SK-N-SH treated with all-trans-retinoic acid at 6 μM for 48 hours (cell line): ENCODE data around the gene KCMF1.

Experiments
- ARNTL ChIP-seq: fragments of 450-650 bp; formaldehyde crosslinking; IDR thresholded peaks from 2 replicates; pipeline ENCODE4 v1.5.0; 2020; ENCODE audit warnings: low read depth, mild to moderate bottlenecking, moderate library complexity, borderline replicate concordance
- BACH2 ChIP-seq: fragments of 250-450 bp; sonication (Bioruptor Pico); IDR thresholded peaks from 2 replicates; pipeline ENCODE4 v1.9.0; 2021; ENCODE audit warnings: mild to moderate bottlenecking, borderline replicate concordance
- CSDC2 ChIP-seq: fragments of 250-450 bp; sonication (Bioruptor Pico); IDR thresholded peaks from 2 replicates; pipeline ENCODE4 v1.5.0; 2020; ENCODE audit warnings: mild to moderate bottlenecking, moderate library complexity
- GLIS3 ChIP-seq: fragments of 250-450 bp; sonication (Bioruptor Pico); IDR thresholded peaks from 2 replicates; pipeline ENCODE4 v1.5.0; 2020; ENCODE audit warnings: mild to moderate bottlenecking, moderate library complexity
- OSR1 ChIP-seq: fragments of 250-450 bp; sonication (Bioruptor Pico); IDR thresholded peaks from 2 replicates; pipeline ENCODE4 v1.8.0; 2022; ENCODE audit warnings: moderate library complexity, mild to moderate bottlenecking, inconsistent platforms
- PPARA ChIP-seq: fragments of 250-450 bp; sonication (Bioruptor Pico); IDR thresholded peaks from 2 replicates; pipeline ENCODE4 v1.5.0; 2020; ENCODE audit warnings: mild to moderate bottlenecking, borderline replicate concordance
- RARB ChIP-seq: fragments of 250-450 bp; sonication (Bioruptor Pico); IDR thresholded peaks from 2 replicates; pipeline ENCODE4 v1.8.0; 2021; ENCODE audit warnings: mild to moderate bottlenecking, moderate library complexity
- SNAI2 ChIP-seq: fragments of 250-450 bp; sonication (Bioruptor Pico); IDR thresholded peaks from 2 replicates; pipeline ENCODE4 v1.5.0; 2020; ENCODE audit warnings: mild to moderate bottlenecking, moderate library complexity
- TCF4 ChIP-seq: fragments of 250-450 bp; sonication (Bioruptor Pico); IDR thresholded peaks from 2 replicates; pipeline ENCODE4 v1.8.0; 2021; ENCODE audit warnings: mild to moderate bottlenecking, moderate library complexity, borderline replicate concordance
- TF ChIP-seq, protein P1 (sequence below): fragments of 250-450 bp; sonication (Bioruptor Pico); IDR thresholded peaks from 2 replicates; pipeline ENCODE4 v1.5.1; 2021; ENCODE audit warnings: mild to moderate bottlenecking, moderate library complexity
- TF ChIP-seq, protein P2 (sequence below): fragments of 250-450 bp; sonication (Bioruptor Pico); IDR thresholded peaks from 2 replicates; pipeline ENCODE4 v1.5.0; 2020; ENCODE audit warnings: mild to moderate bottlenecking, moderate library complexity
- TF ChIP-seq, protein P3 (sequence below): fragments of 250-450 bp; sonication (Bioruptor Pico); IDR thresholded peaks from 2 replicates; pipeline ENCODE4 v1.8.0; 2020; ENCODE audit warnings: mild to moderate bottlenecking, moderate library complexity, borderline replicate concordance

DNA sequence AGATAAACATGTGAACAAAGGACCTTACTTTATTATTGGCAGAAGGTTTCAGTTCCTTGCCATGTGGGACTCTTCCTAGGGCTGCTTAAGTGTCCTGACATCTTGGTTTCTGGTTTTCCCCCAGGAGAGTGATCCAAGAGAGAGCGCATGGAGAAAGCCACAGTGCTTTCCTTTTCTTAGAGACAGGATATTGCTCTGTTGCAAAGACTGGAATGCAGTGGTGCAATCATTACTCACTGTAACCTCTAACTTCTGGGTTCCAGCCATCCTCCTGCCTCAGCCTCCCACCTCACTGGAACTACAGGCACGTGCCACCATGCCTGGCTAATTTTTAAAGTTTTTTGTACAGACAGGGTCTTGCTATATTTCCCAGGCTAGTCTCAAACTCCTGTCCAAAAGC lies 124.1 kb downstream of the KCMF1 start:
- no peak for TF ChIP-seq BACH2
- no peak for TF ChIP-seq GLIS3 (CRISPR knock-in tag)
- TF ChIP-seq ARNTL (CRISPR knock-in tag) = no peak
- TF ChIP-seq PPARA = no peak
- TF ChIP-seq, protein P1, sequence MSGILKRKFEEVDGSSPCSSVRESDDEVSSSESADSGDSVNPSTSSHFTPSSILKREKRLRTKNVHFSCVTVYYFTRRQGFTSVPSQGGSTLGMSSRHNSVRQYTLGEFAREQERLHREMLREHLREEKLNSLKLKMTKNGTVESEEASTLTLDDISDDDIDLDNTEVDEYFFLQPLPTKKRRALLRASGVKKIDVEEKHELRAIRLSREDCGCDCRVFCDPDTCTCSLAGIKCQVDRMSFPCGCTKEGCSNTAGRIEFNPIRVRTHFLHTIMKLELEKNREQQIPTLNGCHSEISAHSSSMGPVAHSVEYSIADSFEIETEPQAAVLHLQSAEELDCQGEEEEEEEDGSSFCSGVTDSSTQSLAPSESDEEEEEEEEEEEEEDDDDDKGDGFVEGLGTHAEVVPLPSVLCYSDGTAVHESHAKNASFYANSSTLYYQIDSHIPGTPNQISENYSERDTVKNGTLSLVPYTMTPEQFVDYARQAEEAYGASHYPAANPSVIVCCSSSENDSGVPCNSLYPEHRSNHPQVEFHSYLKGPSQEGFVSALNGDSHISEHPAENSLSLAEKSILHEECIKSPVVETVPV (CRISPR knock-in tag) = no peak
- no peak for TF ChIP-seq CSDC2 (CRISPR knock-in tag)
- TF ChIP-seq RARB (CRISPR knock-in tag) = no peak
- TF ChIP-seq SNAI2 = no peak
- TF ChIP-seq, protein P2, sequence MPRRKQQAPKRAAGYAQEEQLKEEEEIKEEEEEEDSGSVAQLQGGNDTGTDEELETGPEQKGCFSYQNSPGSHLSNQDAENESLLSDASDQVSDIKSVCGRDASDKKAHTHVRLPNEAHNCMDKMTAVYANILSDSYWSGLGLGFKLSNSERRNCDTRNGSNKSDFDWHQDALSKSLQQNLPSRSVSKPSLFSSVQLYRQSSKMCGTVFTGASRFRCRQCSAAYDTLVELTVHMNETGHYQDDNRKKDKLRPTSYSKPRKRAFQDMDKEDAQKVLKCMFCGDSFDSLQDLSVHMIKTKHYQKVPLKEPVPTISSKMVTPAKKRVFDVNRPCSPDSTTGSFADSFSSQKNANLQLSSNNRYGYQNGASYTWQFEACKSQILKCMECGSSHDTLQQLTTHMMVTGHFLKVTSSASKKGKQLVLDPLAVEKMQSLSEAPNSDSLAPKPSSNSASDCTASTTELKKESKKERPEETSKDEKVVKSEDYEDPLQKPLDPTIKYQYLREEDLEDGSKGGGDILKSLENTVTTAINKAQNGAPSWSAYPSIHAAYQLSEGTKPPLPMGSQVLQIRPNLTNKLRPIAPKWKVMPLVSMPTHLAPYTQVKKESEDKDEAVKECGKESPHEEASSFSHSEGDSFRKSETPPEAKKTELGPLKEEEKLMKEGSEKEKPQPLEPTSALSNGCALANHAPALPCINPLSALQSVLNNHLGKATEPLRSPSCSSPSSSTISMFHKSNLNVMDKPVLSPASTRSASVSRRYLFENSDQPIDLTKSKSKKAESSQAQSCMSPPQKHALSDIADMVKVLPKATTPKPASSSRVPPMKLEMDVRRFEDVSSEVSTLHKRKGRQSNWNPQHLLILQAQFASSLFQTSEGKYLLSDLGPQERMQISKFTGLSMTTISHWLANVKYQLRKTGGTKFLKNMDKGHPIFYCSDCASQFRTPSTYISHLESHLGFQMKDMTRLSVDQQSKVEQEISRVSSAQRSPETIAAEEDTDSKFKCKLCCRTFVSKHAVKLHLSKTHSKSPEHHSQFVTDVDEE (CRISPR knock-in tag) = no peak
- TF ChIP-seq OSR1 = no peak
- TF ChIP-seq, protein P3, sequence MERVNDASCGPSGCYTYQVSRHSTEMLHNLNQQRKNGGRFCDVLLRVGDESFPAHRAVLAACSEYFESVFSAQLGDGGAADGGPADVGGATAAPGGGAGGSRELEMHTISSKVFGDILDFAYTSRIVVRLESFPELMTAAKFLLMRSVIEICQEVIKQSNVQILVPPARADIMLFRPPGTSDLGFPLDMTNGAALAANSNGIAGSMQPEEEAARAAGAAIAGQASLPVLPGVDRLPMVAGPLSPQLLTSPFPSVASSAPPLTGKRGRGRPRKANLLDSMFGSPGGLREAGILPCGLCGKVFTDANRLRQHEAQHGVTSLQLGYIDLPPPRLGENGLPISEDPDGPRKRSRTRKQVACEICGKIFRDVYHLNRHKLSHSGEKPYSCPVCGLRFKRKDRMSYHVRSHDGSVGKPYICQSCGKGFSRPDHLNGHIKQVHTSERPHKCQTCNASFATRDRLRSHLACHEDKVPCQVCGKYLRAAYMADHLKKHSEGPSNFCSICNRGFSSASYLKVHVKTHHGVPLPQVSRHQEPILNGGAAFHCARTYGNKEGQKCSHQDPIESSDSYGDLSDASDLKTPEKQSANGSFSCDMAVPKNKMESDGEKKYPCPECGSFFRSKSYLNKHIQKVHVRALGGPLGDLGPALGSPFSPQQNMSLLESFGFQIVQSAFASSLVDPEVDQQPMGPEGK = no peak
- TF ChIP-seq TCF4 (CRISPR knock-in tag) = no peak
